Transverse colon (tissue), 4 donors: Measurements from ENCODE around the gene THNSL1. TPM values are rescaled to one million over a fixed set of nuclear protein-coding genes. Genes with fewer than 3 reads are reported as not detected.
A peak's percentile ranks its signal among the peaks of the same experiment; 100 is the strongest.

Experiments
- DNase-seq: peaks from one replicate; pipeline ENCODE4 v3.0.0-alpha.2; 2019
- H3K27ac ChIP-seq, 4 donors: fragments of 200-600 bp; sonication (generic); 2 replicates each; pipeline ENCODE4 v1.5.1; 2016 to 2018; ENCODE audit warnings: inconsistent platforms in 4 of 4
- H3K27me3 ChIP-seq: fragments of 200-600 bp; sonication (generic); 2 replicates; pipeline ENCODE4 v1.5.1; 2017; ENCODE audit warnings: inconsistent platforms
- H3K36me3 ChIP-seq, 4 donors: fragments of 200-600 bp; sonication (generic); 2 replicates each; pipeline ENCODE4 v1.5.1; 2017 to 2019; ENCODE audit warnings: inconsistent platforms in 4 of 4
- H3K4me1 ChIP-seq, 4 donors: fragments of 200-600 bp; sonication (generic); 2 replicates each; pipeline ENCODE4 v1.5.1; 2017 to 2020; ENCODE audit warnings: inconsistent platforms in 4 of 4
- H3K4me3 ChIP-seq, 4 donors: fragments of 200-600 bp; sonication (generic); 1 replicate in 1 of 4; 2 replicates in 3 of 4; pipeline versions ENCODE4 v1.5.1 to v1.6.1; 2017 to 2019; ENCODE audit warnings: inconsistent platforms in 4 of 4
- H3K9me3 ChIP-seq, 2 donors: fragments of 200-600 bp; sonication (generic); 2 replicates each; pipeline ENCODE4 v1.5.1; 2017 to 2019; ENCODE audit warnings: inconsistent platforms in 2 of 2
- EP300 ChIP-seq: sonication (generic); formaldehyde crosslinking; IDR thresholded peaks from one replicate; pipeline ENCODE4 v1.6.1; 2017; ENCODE audit warnings: antibody characterized with exemption, low read depth
- POLR2A ChIP-seq: fragments of 450-650 bp; IDR thresholded peaks from one replicate; pipeline ENCODE4 v1.6.1; 2016; ENCODE audit warnings: antibody characterized with exemption, mild to moderate bottlenecking, moderate library complexity
- POLR2AphosphoS5 ChIP-seq, 3 donors: sonication (generic); formaldehyde crosslinking; IDR thresholded peaks; one replicate each; pipeline ENCODE4 v1.6.1; 2016; ENCODE audit warnings: antibody characterized with exemption in 3 of 3
- WGBS, 2 donors: methylation state at CpG; one replicate each; pipeline ENCODE4 v1.1.5; 2018; ENCODE audit warnings: low coverage in 1 of 2; 5-methylcytosine and 5-hydroxymethylcytosine counted together
- in situ Hi-C, 4 donors: fragments of 200-750 bp; cut with MboI; loops; one replicate each; pipeline versions ENCODE4 v1.15.0 to v1.15.1; 2017; ENCODE audit warnings: low sequenced_read_pairs in 3 of 4, low pct_ligation_motif_present in 1 of 4, low pct_unique_long_range_greater_than_20kb in 1 of 4
- intact Hi-C: fragments of 100-400 bp; cut with DNase I; formaldehyde crosslinking; loops from one replicate; pipeline ENCODE4 v1.15.1; 2023; ENCODE audit warnings: low total_unique reads
- total RNA-seq, 4 donors: library from RNA; depleted of rRNA; stranded (reverse); fragments of >200 nt; gene quantifications; one replicate each; pipeline ENCODE4 v1.1.0, GENCODE V29; 2016
- TF ChIP-seq, protein P1 (sequence below), 5 experiments: fragments of 200-600 bp in 3 of 5; fragments of 450-650 bp in 2 of 5; sonication (generic) in 3 of 5; IDR thresholded peaks; 1 replicate in 2 of 5; 2 replicates in 3 of 5; pipeline ENCODE4 v1.5.1; 2016 to 2017; ENCODE audit warnings: antibody characterized with exemption in 5 of 5, inconsistent platforms in 3 of 5, mild to moderate bottlenecking in 2 of 5, moderate library complexity in 1 of 5

THNSL1 gene
- total RNA-seq, 4 donors from 2014 or later = 0.60 to 2.2 (median 2.0) TPM

DNA sequence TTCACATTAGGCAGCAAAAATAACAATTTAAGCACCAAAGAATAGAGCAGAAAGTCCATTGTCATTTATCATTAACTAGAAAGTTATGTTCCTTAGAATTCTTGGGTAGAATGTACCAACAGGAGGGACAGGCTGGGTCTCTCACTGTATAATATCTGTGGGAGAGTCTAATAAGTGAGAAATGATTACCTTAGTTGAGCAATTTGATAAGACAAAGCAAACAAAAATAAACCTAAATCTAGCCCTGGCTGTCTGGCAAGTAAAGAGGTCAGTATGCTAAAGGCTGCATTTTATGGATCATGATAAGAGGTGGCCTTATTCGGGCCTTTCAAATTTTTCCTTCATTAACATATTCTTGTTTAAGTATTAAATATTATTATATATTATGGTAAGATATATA is 35.6 kb downstream of the THNSL1 start:
- whole genome bisulfite sequencing, 2 donors = 59 to 78% methylated on average over 1 of the region's 1 CpG
- no peak overlapping the region for H3K4me3 ChIP-seq
- intact Hi-C loops = no loop called here
- no peak overlapping the region for H3K27ac ChIP-seq
- DNase-seq = no peak
- no peaks in the 10 kb centered on the region for H3K36me3 ChIP-seq
- no peaks in the 10 kb centered on the region for H3K27me3 ChIP-seq
- in situ Hi-C loops = no loop called here
- H3K4me1 ChIP-seq = peaks cover 0 to 19% (median 8%) of the 10 kb centered on the region in 4 donors
- no peaks in the 10 kb centered on the region for H3K9me3 ChIP-seq
- TF ChIP-seq EP300 (no peak), POLR2A (no peak), POLR2AphosphoS5 (IDR thresholded peaks at IDR 0.05) (no peak)
- TF ChIP-seq, protein P1, sequence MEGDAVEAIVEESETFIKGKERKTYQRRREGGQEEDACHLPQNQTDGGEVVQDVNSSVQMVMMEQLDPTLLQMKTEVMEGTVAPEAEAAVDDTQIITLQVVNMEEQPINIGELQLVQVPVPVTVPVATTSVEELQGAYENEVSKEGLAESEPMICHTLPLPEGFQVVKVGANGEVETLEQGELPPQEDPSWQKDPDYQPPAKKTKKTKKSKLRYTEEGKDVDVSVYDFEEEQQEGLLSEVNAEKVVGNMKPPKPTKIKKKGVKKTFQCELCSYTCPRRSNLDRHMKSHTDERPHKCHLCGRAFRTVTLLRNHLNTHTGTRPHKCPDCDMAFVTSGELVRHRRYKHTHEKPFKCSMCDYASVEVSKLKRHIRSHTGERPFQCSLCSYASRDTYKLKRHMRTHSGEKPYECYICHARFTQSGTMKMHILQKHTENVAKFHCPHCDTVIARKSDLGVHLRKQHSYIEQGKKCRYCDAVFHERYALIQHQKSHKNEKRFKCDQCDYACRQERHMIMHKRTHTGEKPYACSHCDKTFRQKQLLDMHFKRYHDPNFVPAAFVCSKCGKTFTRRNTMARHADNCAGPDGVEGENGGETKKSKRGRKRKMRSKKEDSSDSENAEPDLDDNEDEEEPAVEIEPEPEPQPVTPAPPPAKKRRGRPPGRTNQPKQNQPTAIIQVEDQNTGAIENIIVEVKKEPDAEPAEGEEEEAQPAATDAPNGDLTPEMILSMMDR (IDR thresholded peaks at IDR 0.05) = no peak

DNA sequence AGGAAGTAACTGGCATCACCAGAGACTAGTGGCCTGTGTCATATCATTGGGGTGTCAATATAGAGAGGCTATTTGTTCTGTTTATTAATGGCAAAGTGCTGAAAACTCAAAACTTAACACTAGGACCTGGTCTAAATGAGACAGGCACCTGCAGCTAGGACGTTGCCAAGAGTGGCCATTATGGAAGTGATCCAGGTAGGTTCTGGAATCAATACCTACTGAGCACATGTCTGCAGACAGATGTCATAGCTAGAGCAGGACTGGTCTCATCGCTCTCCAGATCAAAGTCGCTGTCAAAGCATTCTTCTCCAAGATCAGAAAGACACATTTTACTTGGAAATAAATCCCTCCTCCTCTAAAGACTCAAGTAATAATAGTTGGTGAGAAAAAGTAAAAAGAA is 40.3 kb downstream of the THNSL1 start:
- Histone ChIP-seq H3K4me1 (peaks cover 0 to 13% (median 0%) of the 10 kb centered on the region in 4 donors), H3K36me3 (no peaks in the 10 kb centered on the region), H3K27ac (no peak overlapping the region), H3K4me3 (no peak overlapping the region), H3K27me3 (no peaks in the 10 kb centered on the region), H3K9me3 (no peaks in the 10 kb centered on the region)
- 82 to 92% methylated on average over 2 to 3 of the region's 3 CpGs for WGBS, 2 donors
- TF ChIP-seq POLR2AphosphoS5 (IDR thresholded peaks at IDR 0.05) (no peak), EP300 (no peak), POLR2A (no peak)
- TF ChIP-seq, protein P1 (IDR thresholded peaks at IDR 0.05) = no peak
- intact Hi-C loops = no loop called here
- in situ Hi-C loops = no loop called here
- DNase-seq = no peak

DNA sequence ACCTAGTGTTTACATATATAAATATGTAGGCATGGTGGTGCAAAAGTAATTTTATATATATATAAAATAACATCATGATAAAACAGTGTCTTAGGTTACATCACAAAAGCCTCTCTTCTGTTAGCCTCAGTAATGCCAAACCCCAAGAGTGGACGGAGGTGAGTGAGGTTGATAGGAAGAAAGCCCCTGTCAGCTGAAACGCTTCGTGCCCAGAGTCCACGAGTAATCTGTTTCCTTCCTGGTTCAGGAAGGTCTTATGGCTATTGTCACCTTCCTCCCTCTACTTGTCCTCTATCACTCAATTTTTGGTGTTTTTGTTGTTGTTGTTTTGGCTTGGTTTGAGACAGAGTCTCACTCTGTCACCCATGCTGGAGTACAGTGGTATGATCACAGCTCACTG is 41.5 kb downstream of the THNSL1 start:
- no peaks in the 10 kb centered on the region for H3K36me3 ChIP-seq
- no peaks in the 10 kb centered on the region for H3K9me3 ChIP-seq
- no peak for DNase-seq
- no peak overlapping the region for H3K4me3 ChIP-seq
- in situ Hi-C loops (no loop called here), intact Hi-C loops (no loop called here)
- H3K27me3 ChIP-seq = no peaks in the 10 kb centered on the region
- TF ChIP-seq EP300 = no peak
- TF ChIP-seq POLR2AphosphoS5 (IDR thresholded peaks at IDR 0.05) = no peak
- no peak for TF ChIP-seq POLR2A
- TF ChIP-seq, protein P1 (IDR thresholded peaks at IDR 0.05) = no peak
- peaks cover 0 to 25% (median 4%) of the 10 kb centered on the region in 4 donors for H3K4me1 ChIP-seq
- 77 to 81% methylated on average over 4 of the region's 4 CpGs for WGBS, 2 donors
- H3K27ac ChIP-seq = no peak overlapping the region

DNA sequence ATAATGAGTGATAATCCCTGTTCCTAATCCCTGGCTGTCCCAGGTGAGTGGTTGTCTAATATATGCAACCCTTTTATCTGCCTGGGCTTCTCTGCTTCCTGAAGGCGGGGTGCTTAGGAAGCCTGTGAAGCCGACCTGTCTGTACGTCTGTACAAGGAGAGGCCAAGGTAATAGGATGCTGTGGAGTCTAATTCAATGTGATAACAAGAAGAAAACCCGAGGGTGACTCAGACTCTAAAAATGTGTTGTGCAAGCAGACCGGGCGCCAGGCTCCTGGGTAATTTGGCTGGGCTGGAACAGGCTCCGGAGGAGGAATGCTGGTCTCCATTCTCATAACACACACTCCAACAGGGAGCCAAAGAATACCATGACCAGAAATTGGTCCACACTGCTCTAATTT is 43.6 kb downstream of the THNSL1 start:
- Histone ChIP-seq H3K36me3 (no peaks in the 10 kb centered on the region), H3K4me1 (peaks cover 0 to 27% (median 5%) of the 10 kb centered on the region in 4 donors), H3K4me3 (no peak overlapping the region), H3K9me3 (no peaks in the 10 kb centered on the region), H3K27me3 (no peaks in the 10 kb centered on the region), H3K27ac (peak overlapping the region in 2 of 4 donors; percentile 19 to 41)
- 39 to 48% methylated on average over 4 to 7 of the region's 7 CpGs for WGBS, 2 donors
- DNase-seq = peak; percentile 65
- intact Hi-C loops (no loop called here), in situ Hi-C loops (no loop called here)
- TF ChIP-seq EP300 = no peak
- TF ChIP-seq POLR2A = no peak
- TF ChIP-seq, protein P1 (IDR thresholded peaks at IDR 0.05) = no peak
- no peak for TF ChIP-seq POLR2AphosphoS5 (IDR thresholded peaks at IDR 0.05)
